HepG2 (cell line): ENCODE results near the gene SAMD5. TPM values are rescaled to one million over a fixed set of nuclear protein-coding genes. Genes with fewer than 3 reads are reported as not detected.

Source experiments
- ATAC-seq: fragments of 200-7000 bp; cut with Tn5 transposase; 3 replicates; pipeline ENCODE4 v1.9.1; 2020; ENCODE audit warnings: mild to moderate bottlenecking, moderate library complexity
- BruUV-seq: library from RNA; stranded (reverse); fragments of 400-500 nt; replicated peaks from 2 replicates; lab custom pipeline; 2021; lab: Mats Ljungman, UMichigan
- CTCF ChIA-PET: fragments of 300-600 bp; formaldehyde crosslinking; extraction: SDS; loops from one replicate; lab custom pipeline; 2021; ENCODE audit warnings: low total read pairs, inconsistent platforms, low intra/inter-chr PET ratio; lab: Yijun Ruan, JAX
- POLR2A ChIA-PET: fragments of 350-600 bp; sonication (Branson Sonifier 250); formaldehyde crosslinking; loops from one replicate; lab custom pipeline; 2020; ENCODE audit warnings: antibody characterized with exemption, inconsistent platforms; lab: Yijun Ruan, JAX
- DNase-seq: peaks from one replicate; pipeline ENCODE4 v3.0.0-alpha.2; 2015; ENCODE audit warnings: low spot score
- FAIRE-seq: peaks from 3 replicates; lab custom pipeline; 2011; peaks lifted over from hg19 to GRCh38; lab: Jason Lieb, UNC
- H2AFZ ChIP-seq: one replicate; pipeline ENCODE4 v1.6.1; 2011; ENCODE audit warnings: low read length, inconsistent platforms
- H3K27ac ChIP-seq: fragments of 300-600 bp; 3 replicates; pipeline ENCODE4 v1.8.0; 2011; ENCODE audit warnings: mixed run types, mild to moderate bottlenecking, mixed read lengths, low read length, inconsistent platforms; ENCODE audit not compliant: insufficient read depth; ENCODE audit errors: extremely low read length
- H3K27me3 ChIP-seq, 2 experiments: fragments of 200-600 bp in 1 of 2; 2 replicates in 1 of 2; 3 replicates in 1 of 2; pipeline versions ENCODE4 v1.6.0 to v1.8.0; 2011; ENCODE audit warnings: low read length in 2 of 2, mild to moderate bottlenecking in 2 of 2, moderate library complexity in 2 of 2, inconsistent platforms in 1 of 2; ENCODE audit not compliant: insufficient read depth in 2 of 2, control insufficient read depth in 1 of 2
- H3K36me3 ChIP-seq, 2 experiments: fragments of 200-600 bp in 1 of 2; replicated peaks in 1 of 2; 2 replicates in 1 of 2; 3 replicates in 1 of 2; pipeline versions ENCODE4 v1.5.1 to v1.8.0; 2011; ENCODE audit warnings: low read length in 2 of 2, inconsistent platforms in 1 of 2; ENCODE audit not compliant: insufficient read depth in 2 of 2, control insufficient read depth in 1 of 2
- H3K4me1 ChIP-seq: 2 replicates; pipeline ENCODE4 v1.5.1; 2012; ENCODE audit warnings: low read length, inconsistent platforms; ENCODE audit not compliant: insufficient read depth
- H3K4me2 ChIP-seq: 2 replicates; pipeline ENCODE4 v1.6.0; 2011; ENCODE audit warnings: low read depth, low read length, inconsistent platforms
- H3K4me3 ChIP-seq, 3 experiments: fragments of 200-600 bp in 1 of 3; sonication (generic), shearing (Covaris generic) in 1 of 3; replicated peaks in 1 of 3; 2 replicates each; pipeline ENCODE4 v1.5.1; 2011 to 2016; ENCODE audit warnings: low read length in 3 of 3, inconsistent platforms in 2 of 3, low read depth in 2 of 3, mild to moderate bottlenecking in 2 of 3, control low read depth in 1 of 3, mixed read lengths in 1 of 3; ENCODE audit not compliant: insufficient read depth in 1 of 3
- H3K79me2 ChIP-seq: one replicate; pipeline ENCODE4 v1.6.1; 2011; ENCODE audit warnings: low read length, inconsistent platforms; ENCODE audit not compliant: insufficient read depth
- H3K9ac ChIP-seq: 2 replicates; pipeline ENCODE4 v1.6.0; 2011; ENCODE audit warnings: mild to moderate bottlenecking, low read depth, low read length, inconsistent platforms; ENCODE audit not compliant: insufficient read depth
- H3K9me3 ChIP-seq: 2 replicates; pipeline ENCODE4 v1.5.1; 2012; ENCODE audit warnings: mild to moderate bottlenecking, low read length
- H4K20me1 ChIP-seq: 2 replicates; pipeline ENCODE4 v1.6.0; 2011; ENCODE audit warnings: inconsistent platforms, mild to moderate bottlenecking, low read length, moderate library complexity; ENCODE audit not compliant: insufficient read depth
- ELF3 ChIP-seq: IDR thresholded peaks from 2 replicates; pipeline ENCODE4 v1.6.1; 2016; ENCODE audit warnings: missing genetic modification reagents, missing compliant biosample characterization
- FUBP1 ChIP-seq: sonication (generic); formaldehyde crosslinking; IDR thresholded peaks from 2 replicates; pipeline ENCODE4 v1.5.1; 2020; ENCODE audit warnings: missing genetic modification reagents, mild to moderate bottlenecking, borderline replicate concordance
- HES4 ChIP-seq: sonication (generic); formaldehyde crosslinking; IDR thresholded peaks from 2 replicates; pipeline ENCODE4 v1.9.0; 2021; ENCODE audit warnings: mild to moderate bottlenecking, missing genetic modification reagents, borderline replicate concordance
- HNF4A ChIP-seq: sonication (generic); formaldehyde crosslinking; IDR thresholded peaks from 2 replicates; pipeline ENCODE4 v1.4.0; 2020; ENCODE audit warnings: missing genetic modification reagents
- JDP2 ChIP-seq: sonication (generic); formaldehyde crosslinking; IDR thresholded peaks from 2 replicates; pipeline ENCODE4 v1.8.1; 2022; ENCODE audit warnings: missing genetic modification reagents, borderline replicate concordance
- MAFF ChIP-seq: IDR thresholded peaks from 2 replicates; pipeline ENCODE4 v1.6.1; 2011; ENCODE audit warnings: low read depth, low read length, improper control_type of control experiment
- MAFK ChIP-seq, 2 experiments: IDR thresholded peaks in 1 of 2; conservative IDR thresholded peaks in 1 of 2; 2 replicates each; pipeline ENCODE4 v1.6.1; 2011; ENCODE audit warnings: improper control_type of control experiment in 2 of 2, low read length in 2 of 2
- MZF1 ChIP-seq: sonication (generic); formaldehyde crosslinking; IDR thresholded peaks from 2 replicates; pipeline ENCODE4 v1.8.1; 2023; ENCODE audit warnings: mild to moderate bottlenecking, missing genetic modification reagents, borderline replicate concordance
- SPEN ChIP-seq: sonication (generic); formaldehyde crosslinking; IDR thresholded peaks from 2 replicates; pipeline ENCODE4 v1.5.1; 2020; ENCODE audit warnings: low read depth, mild to moderate bottlenecking, missing genetic modification reagents
- THAP9 ChIP-seq: sonication (generic); formaldehyde crosslinking; IDR thresholded peaks from 2 replicates; pipeline ENCODE4; 2020; ENCODE audit warnings: missing genetic modification reagents, mild to moderate bottlenecking, borderline replicate concordance
- XBP1 ChIP-seq: sonication (generic); formaldehyde crosslinking; IDR thresholded peaks from 2 replicates; pipeline ENCODE4 v1.5.0; 2020; ENCODE audit warnings: missing genetic modification reagents
- WGBS: methylation state at CpG from one replicate; pipeline ENCODE4 v1.1.6; 2017; ENCODE audit warnings: low lambda C conversion rate; 5-methylcytosine and 5-hydroxymethylcytosine counted together
- in situ Hi-C: cut with HindIII; loops from 2 replicates; pipeline ENCODE4 v1.10.0; 2017; ENCODE audit warnings: low pct_unique_long_range_greater_than_20kb; ENCODE audit not compliant: extremely low pct_ligation_motif_present
- intact Hi-C: fragments of 100-400 bp; cut with micrococcal nuclease; formaldehyde crosslinking; loops from one replicate; pipeline ENCODE4 v1.10.0; 2022; ENCODE audit not compliant: unreplicated experiment
- polyA plus RNA-seq, 8 experiments: library from polyadenylated mRNA; depleted of rRNA in 3 of 8; stranded (reverse) in 7 of 8; unstranded in 1 of 8; fragments of >200 nt; fragmentation: Illumina TruSeq in 4 of 8; extraction: Trizol in 4 of 8; gene quantifications; 2 replicates each; pipeline versions ENCODE4 v1.2.1 to v1.2.3, GENCODE V29; 2011 to 2016; ENCODE audit warnings: low read depth in 4 of 8, missing spikeins in 1 of 8, mixed read lengths in 1 of 8; ENCODE audit not compliant: insufficient read depth in 1 of 8
- total RNA-seq, 5 experiments: library from RNA; depleted of rRNA; stranded (reverse); fragments of >200 nt; fragmentation: Illumina TruSeq; extraction: Trizol; gene quantifications; 2 replicates each; pipeline ENCODE4 v1.2.3, GENCODE V29; 2016; ENCODE audit warnings: low read depth in 1 of 5

The SAMD5 gene
- total and polyA plus RNA-seq, 2 of the 13 experiments (the other 11 are each of a cell fraction or from before 2014, with no cell fraction given) = 0.02 to 0.07 TPM

- Histone ChIP-seq H3K4me2 (no peak overlapping the region), H3K27me3 (peaks cover 0 to 2% of the 10 kb centered on the region in 2 experiments; a peak in 1 of 5 replicates), H3K4me3 (no peak overlapping the region), H4K20me1 (no peaks in the 10 kb centered on the region), H2AFZ (no peak overlapping the region), H3K79me2 (no peaks in the 10 kb centered on the region), H3K27ac (no peak overlapping the region), H3K9me3 (no peaks in the 10 kb centered on the region), H3K36me3 (no peaks in the 10 kb centered on the region), H3K4me1 (no peaks in the 10 kb centered on the region), H3K9ac (no peak overlapping the region)
- BruUV-seq = no TSS peak
- TF ChIP-seq HES4 (CRISPR knock-in tag) (no peak), MAFK (conservative IDR thresholded peaks at IDR 0.05 in 1 of 2, IDR thresholded peaks at IDR 0.05 in 1 of 2; ENCODE audit: low read length in 2 of 2) (peak; percentile 77 to 86), MAFF (peak; percentile 72)
- ChIA-PET CTCF (no interaction called here), POLR2A (no interaction called here)
- WGBS = 25% methylated on average over 2 of the region's 2 CpGs
- in situ Hi-C loops = no loop called here
- FAIRE-seq = no peak
- ATAC-seq = no peak
- DNase-seq = no peak
- intact Hi-C loops = no loop called here
Measured at GRCh38 chr6:147544420-147544819, 35.9 kb downstream of the SAMD5 start.

- H3K36me3 ChIP-seq = no peaks in the 10 kb centered on the region
- no peak overlapping the region for H2AFZ ChIP-seq
- BruUV-seq = no TSS peak
- no peaks in the 10 kb centered on the region for H3K79me2 ChIP-seq
- in situ Hi-C loops (no loop called here), intact Hi-C loops (no loop called here)
- no peak overlapping the region for H3K4me3 ChIP-seq
- ATAC-seq (no peak), DNase-seq (no peak), FAIRE-seq (no peak)
- H3K9me3 ChIP-seq = no peaks in the 10 kb centered on the region
- no peak overlapping the region for H3K9ac ChIP-seq
- ChIA-PET CTCF (no interaction called here), POLR2A (no interaction called here)
- WGBS = 37% methylated on average over 6 of the region's 6 CpGs
- H3K27ac ChIP-seq = no peak overlapping the region
- H3K27me3 ChIP-seq = no peaks in the 10 kb centered on the region
- no peaks in the 10 kb centered on the region for H4K20me1 ChIP-seq
- no peaks in the 10 kb centered on the region for H3K4me1 ChIP-seq
- no peak overlapping the region for H3K4me2 ChIP-seq
- no peak for TF ChIP-seq ELF3 (CRISPR knock-in tag)
- TF ChIP-seq MZF1 (CRISPR knock-in tag) = no peak
- no peak for TF ChIP-seq XBP1 (CRISPR knock-in tag)
- no peak for TF ChIP-seq JDP2 (CRISPR knock-in tag)
- no peak for TF ChIP-seq THAP9 (CRISPR knock-in tag)
- no peak for TF ChIP-seq SPEN (CRISPR knock-in tag)
- no peak for TF ChIP-seq FUBP1 (CRISPR knock-in tag)
- no peak for TF ChIP-seq HNF4A
Measured at GRCh38 chr6:147546501-147547368, 38.2 kb downstream of the SAMD5 start.
